ENCODE measurements around the gene TAB2.

Gene TAB2

DNA sequence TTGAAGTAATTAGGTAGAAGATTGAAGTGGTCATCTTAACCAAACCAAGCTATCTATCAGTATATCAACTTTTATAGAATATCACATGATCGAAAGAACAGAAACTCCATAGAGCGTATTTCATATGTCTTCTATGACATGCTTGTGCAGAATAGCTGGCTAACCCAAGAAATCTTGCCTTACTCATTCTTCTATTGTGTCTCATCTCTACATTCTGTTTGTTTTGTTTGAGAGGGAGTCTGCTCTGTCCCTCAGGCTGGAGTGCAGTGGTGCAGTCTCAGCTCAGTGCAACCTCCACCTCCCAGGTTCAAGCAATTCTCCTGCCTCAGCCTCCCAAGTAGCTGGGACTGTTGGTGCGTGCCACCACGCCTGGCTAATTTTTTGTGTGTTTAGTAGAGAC, 10.6 kb downstream of the TAB2 start:
- no peak overlapping the region for H3K9ac ChIP-seq (ENCODE audit: low read length)
- H4K8ac ChIP-seq (ENCODE audit: low read depth, low read length) = no peak overlapping the region
- no peaks in the 10 kb centered on the region for H3K27me3 ChIP-seq (ENCODE audit: insufficient read depth, low read length)
- H3K79me2 ChIP-seq (ENCODE audit: control insufficient read depth, insufficient read depth, low read length, poor library complexity) = peaks cover 12% of the 10 kb centered on the region
- no peak overlapping the region for H2BK120ac ChIP-seq (ENCODE audit: insufficient read depth, low read length, poor library complexity)
- no peak overlapping the region for H4K91ac ChIP-seq (ENCODE audit: low read depth, low read length)
- no peak overlapping the region for H3K14ac ChIP-seq (ENCODE audit: low read length)
- DNase-seq = no peak
- peaks cover 1 to 6% of the 10 kb centered on the region in 2 experiments for H3K4me1 ChIP-seq (ENCODE audit: control insufficient read depth in 1 of 2, insufficient read depth in 2 of 2, low read length in 2 of 2)
- peak overlapping the region; percentile 80 for H3K4ac ChIP-seq (ENCODE audit: low read depth, low read length)
- peaks cover 2% of the 10 kb centered on the region for H3K79me1 ChIP-seq (ENCODE audit: low read length)
- H2AK5ac ChIP-seq (ENCODE audit: low read length) = no peak overlapping the region
- H3K18ac ChIP-seq (ENCODE audit: low read length) = no peak overlapping the region
- no peak overlapping the region for H2BK5ac ChIP-seq (ENCODE audit: low read depth, low read length, poor library complexity)
- H3K36me3 ChIP-seq (ENCODE audit: control insufficient read depth in 1 of 2, insufficient read depth in 2 of 2, low read length in 2 of 2) = no peaks in the 10 kb centered on the region
- H2BK12ac ChIP-seq (ENCODE audit: low read length) = no peak overlapping the region
- no peak overlapping the region for H3K23ac ChIP-seq (ENCODE audit: low read length)
- H3K4me2 ChIP-seq (ENCODE audit: low read length) = no peak overlapping the region
- no peak overlapping the region for H4K12ac ChIP-seq (ENCODE audit: low read depth, low read length)
- H2AFZ ChIP-seq (ENCODE audit: insufficient read depth, low read length, poor library complexity) = no peak overlapping the region
- H3K27ac ChIP-seq (ENCODE audit: low read depth, low read length) = no peak overlapping the region
- H3K9me3 ChIP-seq (ENCODE audit: insufficient read depth, low read depth, low read length) = no peaks in the 10 kb centered on the region
- WGBS (ENCODE audit: extremely low coverage, insufficient coverage, insufficient read length) = no CpG with 5 or more reads among the region's 4 CpGs
- no peak overlapping the region for H3K4me3 ChIP-seq (ENCODE audit: low read depth, low read length)

DNA sequence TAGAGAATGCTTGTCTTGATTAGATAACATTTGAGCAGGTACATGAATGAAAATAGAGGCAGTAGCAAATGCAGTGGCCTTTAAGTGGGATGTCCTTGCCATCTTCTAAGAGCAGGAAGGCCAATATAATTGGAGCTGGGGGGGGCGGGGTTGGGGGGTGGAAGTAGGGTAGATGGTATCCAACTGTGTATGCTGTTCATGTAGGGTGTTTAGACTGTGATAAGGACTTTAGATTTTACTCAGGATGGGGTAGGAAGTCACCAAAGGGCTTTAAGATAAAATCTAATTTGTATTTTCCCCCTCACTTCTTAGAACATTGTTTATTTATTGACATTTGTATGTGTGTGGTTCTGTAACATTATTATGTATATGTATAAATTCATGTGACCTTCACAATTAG, 12.0 kb downstream of the TAB2 start:
- H3K4ac ChIP-seq (ENCODE audit: low read depth, low read length) = peak overlapping the region; percentile 62
- no peak overlapping the region for H2BK5ac ChIP-seq (ENCODE audit: low read depth, low read length, poor library complexity)
- no peak overlapping the region for H3K18ac ChIP-seq (ENCODE audit: low read length)
- peaks cover 13% of the 10 kb centered on the region for H3K79me2 ChIP-seq (ENCODE audit: control insufficient read depth, insufficient read depth, low read length, poor library complexity)
- no peak overlapping the region for H2AFZ ChIP-seq (ENCODE audit: insufficient read depth, low read length, poor library complexity)
- no peak overlapping the region for H4K8ac ChIP-seq (ENCODE audit: low read depth, low read length)
- H4K12ac ChIP-seq (ENCODE audit: low read depth, low read length) = no peak overlapping the region
- H3K14ac ChIP-seq (ENCODE audit: low read length) = no peak overlapping the region
- peaks cover 2% of the 10 kb centered on the region for H3K79me1 ChIP-seq (ENCODE audit: low read length)
- no peak overlapping the region for H3K23ac ChIP-seq (ENCODE audit: low read length)
- H4K91ac ChIP-seq (ENCODE audit: low read depth, low read length) = no peak overlapping the region
- H3K9me3 ChIP-seq (ENCODE audit: insufficient read depth, low read depth, low read length) = no peaks in the 10 kb centered on the region
- no peak overlapping the region for H2BK12ac ChIP-seq (ENCODE audit: low read length)
- H3K9ac ChIP-seq (ENCODE audit: low read length) = no peak overlapping the region
- no peak overlapping the region for H3K4me2 ChIP-seq (ENCODE audit: low read length)
- no peak overlapping the region for H2BK120ac ChIP-seq (ENCODE audit: insufficient read depth, low read length, poor library complexity)
- no peaks in the 10 kb centered on the region for H3K27me3 ChIP-seq (ENCODE audit: insufficient read depth, low read length)
- no peak for DNase-seq
- H3K27ac ChIP-seq (ENCODE audit: low read depth, low read length) = no peak overlapping the region
- no peaks in the 10 kb centered on the region for H3K36me3 ChIP-seq (ENCODE audit: control insufficient read depth in 1 of 2, insufficient read depth in 2 of 2, low read length in 2 of 2)
- no peak overlapping the region for H3K4me3 ChIP-seq (ENCODE audit: low read depth, low read length)
- H2AK5ac ChIP-seq (ENCODE audit: low read length) = no peak overlapping the region
- peaks cover 2 to 9% of the 10 kb centered on the region in 2 experiments for H3K4me1 ChIP-seq (ENCODE audit: control insufficient read depth in 1 of 2, insufficient read depth in 2 of 2, low read length in 2 of 2)
- no CpG with 5 or more reads among the region's 1 CpG for WGBS (ENCODE audit: extremely low coverage, insufficient coverage, insufficient read length)

DNA sequence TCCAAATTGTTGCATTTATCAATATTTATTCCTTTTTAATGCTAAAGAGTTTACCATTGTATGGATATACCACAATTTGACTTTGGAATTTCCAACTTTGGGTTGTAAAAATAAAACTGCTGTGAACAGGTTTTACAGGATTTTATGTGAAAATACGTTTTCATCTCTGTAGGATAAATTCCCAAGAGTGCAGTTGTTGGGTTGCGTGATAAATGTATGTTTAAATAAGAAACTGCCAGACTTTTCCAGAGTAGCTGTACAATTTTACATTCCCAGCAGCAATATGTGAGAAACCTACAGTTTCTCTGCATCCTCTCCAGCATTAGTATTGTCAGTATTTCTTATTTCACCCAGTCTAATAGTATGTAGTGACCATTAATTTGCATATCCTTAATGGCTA, 12.6 kb downstream of the TAB2 start:
- H2AK5ac ChIP-seq (ENCODE audit: low read length) = no peak overlapping the region
- no peak overlapping the region for H2BK12ac ChIP-seq (ENCODE audit: low read length)
- no peak overlapping the region for H3K18ac ChIP-seq (ENCODE audit: low read length)
- no peaks in the 10 kb centered on the region for H3K9me3 ChIP-seq (ENCODE audit: insufficient read depth, low read depth, low read length)
- no peak overlapping the region for H2BK5ac ChIP-seq (ENCODE audit: low read depth, low read length, poor library complexity)
- peaks cover 2 to 9% of the 10 kb centered on the region in 2 experiments for H3K4me1 ChIP-seq (ENCODE audit: control insufficient read depth in 1 of 2, insufficient read depth in 2 of 2, low read length in 2 of 2)
- H3K4ac ChIP-seq (ENCODE audit: low read depth, low read length) = no peak overlapping the region
- no CpG with 5 or more reads among the region's 2 CpGs for WGBS (ENCODE audit: extremely low coverage, insufficient coverage, insufficient read length)
- no peak for DNase-seq
- H3K23ac ChIP-seq (ENCODE audit: low read length) = no peak overlapping the region
- no peak overlapping the region for H4K12ac ChIP-seq (ENCODE audit: low read depth, low read length)
- H3K4me2 ChIP-seq (ENCODE audit: low read length) = no peak overlapping the region
- H3K9ac ChIP-seq (ENCODE audit: low read length) = no peak overlapping the region
- H2AFZ ChIP-seq (ENCODE audit: insufficient read depth, low read length, poor library complexity) = no peak overlapping the region
- no peaks in the 10 kb centered on the region for H3K27me3 ChIP-seq (ENCODE audit: insufficient read depth, low read length)
- no peak overlapping the region for H3K27ac ChIP-seq (ENCODE audit: low read depth, low read length)
- peaks cover 2% of the 10 kb centered on the region for H3K79me1 ChIP-seq (ENCODE audit: low read length)
- H3K4me3 ChIP-seq (ENCODE audit: low read depth, low read length) = no peak overlapping the region
- H4K91ac ChIP-seq (ENCODE audit: low read depth, low read length) = no peak overlapping the region
- H3K79me2 ChIP-seq (ENCODE audit: control insufficient read depth, insufficient read depth, low read length, poor library complexity) = peaks cover 13% of the 10 kb centered on the region
- H4K8ac ChIP-seq (ENCODE audit: low read depth, low read length) = no peak overlapping the region
- no peak overlapping the region for H2BK120ac ChIP-seq (ENCODE audit: insufficient read depth, low read length, poor library complexity)
- H3K36me3 ChIP-seq (ENCODE audit: control insufficient read depth in 1 of 2, insufficient read depth in 2 of 2, low read length in 2 of 2) = no peaks in the 10 kb centered on the region
- no peak overlapping the region for H3K14ac ChIP-seq (ENCODE audit: low read length)

DNA sequence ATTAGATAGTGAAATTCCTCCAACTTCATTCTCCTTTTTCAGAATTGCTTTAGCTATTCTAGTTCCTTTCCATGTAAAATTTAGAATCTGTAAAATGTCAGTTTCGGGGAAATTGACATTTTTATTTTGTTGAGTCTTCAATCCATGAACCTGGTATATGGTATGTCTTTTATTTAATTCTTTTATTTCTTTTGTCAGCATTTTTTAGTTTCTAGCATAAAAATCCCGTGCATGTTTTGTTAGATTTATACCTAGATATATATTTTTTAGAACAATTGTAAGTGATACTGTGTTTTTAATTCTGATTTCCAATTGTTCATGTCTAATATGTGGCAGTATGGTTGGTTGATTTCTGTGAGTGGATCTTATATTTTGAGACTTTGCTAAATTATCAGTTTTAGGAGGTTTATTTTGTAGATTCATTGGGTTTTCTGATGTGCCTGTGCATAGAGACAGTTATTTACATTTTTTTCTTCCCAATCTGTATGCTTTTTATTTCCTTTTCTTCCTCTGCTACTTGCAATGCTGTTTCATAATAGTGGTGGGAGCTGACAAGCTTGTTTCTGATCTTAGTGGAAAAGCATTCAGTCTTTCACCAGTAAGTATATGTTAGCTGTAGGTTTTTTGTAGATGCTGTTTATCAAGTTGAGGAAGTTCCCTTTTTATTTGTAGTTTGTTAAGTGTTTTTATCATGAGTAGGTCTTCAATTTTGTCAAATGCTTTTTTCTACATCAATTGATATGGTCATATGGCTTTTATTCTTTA, 13.7 kb downstream of the TAB2 start:
- Histone ChIP-seq H3K27ac (ENCODE audit: low read depth, low read length) (no peak overlapping the region), H3K4me3 (ENCODE audit: low read depth, low read length) (no peak overlapping the region), H4K8ac (ENCODE audit: low read depth, low read length) (no peak overlapping the region), H3K4me1 (ENCODE audit: control insufficient read depth in 1 of 2, insufficient read depth in 2 of 2, low read length in 2 of 2) (peaks cover 5 to 12% of the 10 kb centered on the region in 2 experiments), H3K9me3 (ENCODE audit: insufficient read depth, low read depth, low read length) (no peaks in the 10 kb centered on the region), H3K4me2 (ENCODE audit: low read length) (no peak overlapping the region), H3K79me1 (ENCODE audit: low read length) (peaks cover 3% of the 10 kb centered on the region), H3K18ac (ENCODE audit: low read length) (no peak overlapping the region), H2AK5ac (ENCODE audit: low read length) (no peak overlapping the region), H2AFZ (ENCODE audit: insufficient read depth, low read length, poor library complexity) (no peak overlapping the region), H4K12ac (ENCODE audit: low read depth, low read length) (no peak overlapping the region), H3K9ac (ENCODE audit: low read length) (no peak overlapping the region), H3K36me3 (ENCODE audit: control insufficient read depth in 1 of 2, insufficient read depth in 2 of 2, low read length in 2 of 2) (no peaks in the 10 kb centered on the region), H3K27me3 (ENCODE audit: insufficient read depth, low read length) (no peaks in the 10 kb centered on the region), H2BK12ac (ENCODE audit: low read length) (no peak overlapping the region), H2BK120ac (ENCODE audit: insufficient read depth, low read length, poor library complexity) (no peak overlapping the region), H2BK5ac (ENCODE audit: low read depth, low read length, poor library complexity) (no peak overlapping the region), H3K14ac (ENCODE audit: low read length) (no peak overlapping the region), H3K23ac (ENCODE audit: low read length) (no peak overlapping the region), H3K79me2 (ENCODE audit: control insufficient read depth, insufficient read depth, low read length, poor library complexity) (peaks cover 12% of the 10 kb centered on the region), H4K91ac (ENCODE audit: low read depth, low read length) (no peak overlapping the region), H3K4ac (ENCODE audit: low read depth, low read length) (no peak overlapping the region)
- no CpG with 5 or more reads among the region's 2 CpGs for WGBS (ENCODE audit: extremely low coverage, insufficient coverage, insufficient read length)
- DNase-seq = no peak

All from trophoblast cell (in vitro differentiated cells and primary cell).